ENCODE measurements around the gene UCKL1. TPM values are rescaled to one million over a fixed set of nuclear protein-coding genes. Genes with fewer than 3 reads are reported as not detected.

UCKL1 gene
- total RNA-seq, 1 donor from 2014 or later, result 10.8 TPM

DNA sequence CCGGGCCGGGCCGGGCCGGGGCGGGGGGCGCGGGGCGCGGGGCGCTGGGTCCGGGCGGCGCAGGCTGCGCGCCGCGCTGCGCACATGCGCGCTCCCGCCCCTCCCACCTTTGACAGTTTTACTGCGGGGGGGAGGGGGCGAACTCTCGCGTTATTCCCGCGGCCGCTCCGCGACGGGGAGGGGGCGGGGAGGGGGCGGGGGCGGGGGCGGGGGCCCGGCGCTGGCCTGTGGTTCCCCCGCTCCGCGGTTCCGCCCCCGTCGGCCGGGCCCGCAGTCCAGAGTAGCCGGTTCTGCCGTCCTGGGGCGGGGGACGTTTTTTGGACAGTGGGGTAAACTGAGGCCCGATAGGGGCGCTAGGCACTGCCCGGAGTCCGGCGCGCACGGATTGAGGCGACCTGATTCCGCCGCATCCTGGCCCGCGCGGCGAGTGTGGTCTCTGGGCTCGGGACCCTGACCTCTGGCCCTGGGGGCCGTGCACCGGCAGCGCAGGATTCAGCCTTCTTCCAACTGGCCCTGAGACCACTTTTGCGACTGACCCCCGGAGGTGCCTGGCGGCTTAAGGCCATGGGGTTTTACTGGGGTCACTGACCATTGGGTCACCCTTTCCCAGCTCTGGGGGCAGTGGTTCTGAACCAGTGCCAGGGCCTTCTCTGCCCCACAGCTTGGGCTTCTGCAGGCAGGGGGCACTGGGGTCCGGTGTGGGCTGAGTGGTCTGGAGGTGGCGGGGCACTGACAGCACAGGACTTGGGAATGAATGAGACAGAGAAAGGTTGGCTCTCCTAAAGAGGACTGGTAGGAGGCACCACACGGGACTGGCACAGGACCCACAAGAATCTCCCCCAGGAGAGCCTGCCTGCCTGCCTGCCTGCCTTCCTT, 13.9 kb upstream of the UCKL1 start, which contains the start of gene ZNF512B:
TSS of gene ZNF512B (minus strand) at position 93 of the 876 bp plus-strand sequence. CDS start 1,980 bp downstream, outside the sequence.
- Mint-ChIP-seq H3K36me3 (peaks cover 3% of the 10 kb centered on the region), H3K27me3 (ENCODE audit: insufficient read depth, low read depth) (peaks cover 5% of the 10 kb centered on the region), H3K9me3 (no peaks in the 10 kb centered on the region), H3K4me1 (peaks cover 15% of the 10 kb centered on the region), H3K4me3 (peak within 1 kb of the TSS; percentile 90), H3K27ac (peak within 1 kb of the TSS; percentile 74)
- peak within 1 kb of the TSS; percentile 61 for H3K4me3 ChIP-seq
- peak; percentile 79 for DNase-seq (ENCODE audit: low spot score)
- H4K20me1 ChIP-seq (ENCODE audit: low read depth), result no peaks in the 10 kb centered on the region
- H3K9ac ChIP-seq, result peak within 1 kb of the TSS; percentile 58
- H3K4me2 ChIP-seq, result peak within 1 kb of the TSS; percentile 98
- no peaks in the 10 kb centered on the region for H3K36me3 ChIP-seq
- peak within 1 kb of the TSS; percentile 34 for H2AFZ ChIP-seq (replicated peaks)
- H3K9me3 ChIP-seq (ENCODE audit: low read depth), result no peaks in the 10 kb centered on the region
- no peak within 1 kb of the TSS for H3K27ac ChIP-seq
- H3K27me3 ChIP-seq, result peaks cover 11% of the 10 kb centered on the region
- peaks cover 11% of the 10 kb centered on the region for H3K79me2 ChIP-seq (ENCODE audit: low read depth)
- H3K4me1 ChIP-seq, result peaks cover 10% of the 10 kb centered on the region
- peaks cover 16% of the 10 kb centered on the region for H3F3A ChIP-seq (ENCODE audit: low read depth)
- no peak for TF ChIP-seq EZH2 (IDR thresholded peaks at IDR 0.05)

DNA sequence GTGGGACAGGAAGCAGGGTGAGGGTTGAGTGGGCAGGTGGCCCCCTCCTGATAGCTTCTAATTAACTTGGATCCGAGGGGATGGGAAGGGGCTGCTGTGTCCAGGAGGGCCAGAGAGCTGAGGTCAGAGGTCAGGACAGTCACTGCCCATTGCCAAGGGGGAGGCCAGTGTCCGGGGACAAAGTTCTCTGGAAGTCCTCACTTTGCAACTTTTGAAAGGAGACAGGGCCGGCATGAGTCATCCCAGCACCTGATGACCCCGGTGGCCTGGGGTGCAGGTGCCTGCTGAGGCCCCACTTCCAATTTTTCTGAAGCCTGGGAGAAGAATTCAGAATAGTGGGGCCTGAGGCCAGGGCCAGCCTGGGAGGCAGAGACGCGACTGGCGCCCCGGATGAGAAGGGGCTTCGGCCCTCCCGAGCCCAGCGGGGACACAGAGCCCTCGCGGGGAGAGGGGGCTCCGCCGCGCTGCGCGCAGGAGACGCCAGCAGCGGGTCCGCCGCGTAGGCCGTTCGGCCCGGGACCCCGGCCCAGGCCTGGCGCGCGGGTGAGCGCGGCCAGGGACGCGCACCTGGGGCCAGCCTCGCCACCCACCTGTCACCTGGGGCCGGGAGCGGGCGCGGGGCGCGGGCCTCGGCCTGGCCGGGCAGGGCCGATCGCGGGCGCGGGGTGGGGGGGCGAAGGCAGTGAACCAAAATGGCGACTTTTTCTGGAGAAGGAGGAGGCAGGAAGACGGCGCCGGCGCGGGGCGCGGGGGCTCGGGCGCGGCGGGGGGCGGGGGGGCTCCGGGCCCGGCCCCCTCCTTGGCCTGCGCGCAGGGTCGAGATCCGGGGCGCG, 12.9 kb upstream of the UCKL1 start:
- Mint-ChIP-seq H3K4me1 (peaks cover 15% of the 10 kb centered on the region), H3K27ac (peak overlapping the region; percentile 74), H3K9me3 (no peaks in the 10 kb centered on the region), H3K27me3 (ENCODE audit: insufficient read depth, low read depth) (peaks cover 5% of the 10 kb centered on the region), H3K4me3 (peak overlapping the region; percentile 90), H3K36me3 (no peaks in the 10 kb centered on the region)
- no peaks in the 10 kb centered on the region for H3K9me3 ChIP-seq (ENCODE audit: low read depth)
- H3K79me2 ChIP-seq (ENCODE audit: low read depth), result peaks cover 11% of the 10 kb centered on the region
- no peaks in the 10 kb centered on the region for H4K20me1 ChIP-seq (ENCODE audit: low read depth)
- no peak overlapping the region for H3K27ac ChIP-seq
- H3K9ac ChIP-seq, result peak overlapping the region; percentile 58
- DNase-seq (ENCODE audit: low spot score), result peak; percentile 56
- H3K4me3 ChIP-seq, result peak overlapping the region; percentile 61
- peaks cover 10% of the 10 kb centered on the region for H3K4me1 ChIP-seq
- H3K36me3 ChIP-seq, result no peaks in the 10 kb centered on the region
- peaks cover 11% of the 10 kb centered on the region for H3K27me3 ChIP-seq
- peak overlapping the region; percentile 34 for H2AFZ ChIP-seq (replicated peaks)
- peak overlapping the region; percentile 98 for H3K4me2 ChIP-seq
- peaks cover 16% of the 10 kb centered on the region for H3F3A ChIP-seq (ENCODE audit: low read depth)
- TF ChIP-seq, protein P1, sequence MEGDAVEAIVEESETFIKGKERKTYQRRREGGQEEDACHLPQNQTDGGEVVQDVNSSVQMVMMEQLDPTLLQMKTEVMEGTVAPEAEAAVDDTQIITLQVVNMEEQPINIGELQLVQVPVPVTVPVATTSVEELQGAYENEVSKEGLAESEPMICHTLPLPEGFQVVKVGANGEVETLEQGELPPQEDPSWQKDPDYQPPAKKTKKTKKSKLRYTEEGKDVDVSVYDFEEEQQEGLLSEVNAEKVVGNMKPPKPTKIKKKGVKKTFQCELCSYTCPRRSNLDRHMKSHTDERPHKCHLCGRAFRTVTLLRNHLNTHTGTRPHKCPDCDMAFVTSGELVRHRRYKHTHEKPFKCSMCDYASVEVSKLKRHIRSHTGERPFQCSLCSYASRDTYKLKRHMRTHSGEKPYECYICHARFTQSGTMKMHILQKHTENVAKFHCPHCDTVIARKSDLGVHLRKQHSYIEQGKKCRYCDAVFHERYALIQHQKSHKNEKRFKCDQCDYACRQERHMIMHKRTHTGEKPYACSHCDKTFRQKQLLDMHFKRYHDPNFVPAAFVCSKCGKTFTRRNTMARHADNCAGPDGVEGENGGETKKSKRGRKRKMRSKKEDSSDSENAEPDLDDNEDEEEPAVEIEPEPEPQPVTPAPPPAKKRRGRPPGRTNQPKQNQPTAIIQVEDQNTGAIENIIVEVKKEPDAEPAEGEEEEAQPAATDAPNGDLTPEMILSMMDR (IDR thresholded peaks at IDR 0.05), result no peak
- no peak for TF ChIP-seq EZH2 (IDR thresholded peaks at IDR 0.05)
- no peak for TF ChIP-seq EZH2phosphoT487 (IDR thresholded peaks at IDR 0.05)

DNA sequence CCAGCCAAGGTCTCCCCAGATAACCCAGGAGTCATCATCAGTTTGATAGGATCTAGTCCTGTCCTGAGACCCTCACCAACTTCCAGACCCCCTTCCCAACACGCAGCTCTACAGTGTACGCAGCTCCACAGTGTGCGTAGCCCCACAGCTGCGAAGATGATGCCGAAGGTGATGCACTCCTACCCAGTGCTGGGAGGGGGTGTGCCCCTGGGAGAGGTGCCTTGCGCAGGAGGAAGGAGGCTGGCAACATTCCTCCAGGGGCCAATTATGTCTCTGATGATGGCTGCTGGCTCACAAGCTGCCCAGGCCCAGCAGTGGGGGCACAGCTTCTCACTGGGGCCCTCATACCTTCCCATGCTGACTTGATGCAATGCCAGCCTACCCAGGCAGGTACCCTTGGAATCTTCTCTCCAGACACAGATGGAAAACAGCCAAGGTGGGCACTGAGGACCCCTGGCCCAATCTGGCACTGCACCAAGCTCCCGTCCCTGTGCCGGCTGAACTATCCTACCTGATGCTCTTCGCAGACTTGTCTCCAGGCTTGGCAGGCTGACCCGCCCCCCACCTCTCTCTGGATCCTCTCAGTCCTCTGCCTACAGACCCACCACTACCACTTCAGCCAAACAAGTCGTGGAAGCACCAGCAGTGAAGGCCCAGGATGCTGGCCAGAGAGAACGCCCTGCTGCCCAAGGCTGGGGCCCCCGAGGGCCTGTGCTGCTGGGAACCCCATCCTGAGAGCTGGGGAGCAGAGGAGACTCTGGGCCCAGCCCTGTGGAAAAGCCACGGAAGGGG, 12.1 kb upstream of the UCKL1 start:
- DNase-seq (ENCODE audit: low spot score), result no peak
- H3K27me3 ChIP-seq, result peaks cover 11% of the 10 kb centered on the region
- H3K4me3 ChIP-seq, result peak overlapping the region; percentile 61
- H3K4me1 ChIP-seq, result peaks cover 10% of the 10 kb centered on the region
- peaks cover 11% of the 10 kb centered on the region for H3K79me2 ChIP-seq (ENCODE audit: low read depth)
- peak overlapping the region; percentile 98 for H3K4me2 ChIP-seq
- H3K9me3 Mint-ChIP-seq, result no peaks in the 10 kb centered on the region
- no peak overlapping the region for H3K27ac ChIP-seq
- H3K27me3 Mint-ChIP-seq (ENCODE audit: insufficient read depth, low read depth), result peaks cover 5% of the 10 kb centered on the region
- no peaks in the 10 kb centered on the region for H4K20me1 ChIP-seq (ENCODE audit: low read depth)
- no peak overlapping the region for H3K9ac ChIP-seq
- peaks cover 12% of the 10 kb centered on the region for H3F3A ChIP-seq (ENCODE audit: low read depth)
- H2AFZ ChIP-seq (replicated peaks), result no peak overlapping the region
- H3K36me3 Mint-ChIP-seq, result no peaks in the 10 kb centered on the region
- H3K4me3 Mint-ChIP-seq, result peak overlapping the region; percentile 90
- peaks cover 10% of the 10 kb centered on the region for H3K4me1 Mint-ChIP-seq
- H3K9me3 ChIP-seq (ENCODE audit: low read depth), result no peaks in the 10 kb centered on the region
- no peaks in the 10 kb centered on the region for H3K36me3 ChIP-seq
- TF ChIP-seq EZH2 (IDR thresholded peaks at IDR 0.05) (no peak), EZH2phosphoT487 (IDR thresholded peaks at IDR 0.05) (no peak)
- TF ChIP-seq, protein P1 (IDR thresholded peaks at IDR 0.05), result no peak
- peak overlapping the region; percentile 33 for H3K27ac Mint-ChIP-seq

Measured in neural progenitor cell (in vitro differentiated cells).